GM21576 (cell line): ENCODE data around the gene PDE6G.
A peak's percentile ranks its signal among the peaks of the same experiment; 100 is the strongest.
"Not testable (repeated sequence)": the region's sequence is repeated elsewhere in the genome, so short reads cannot be mapped to it uniquely, and the experiment has no call there.

ENCODE experiments used
- ATAC-seq: cut with Tn5 transposase; IDR thresholded peaks from one replicate; pipeline ENCODE4 v1.9.1; 2021; ENCODE audit warnings: mild to moderate bottlenecking, moderate library complexity; ENCODE audit not compliant: unreplicated experiment

The PDE6G gene

DNA sequence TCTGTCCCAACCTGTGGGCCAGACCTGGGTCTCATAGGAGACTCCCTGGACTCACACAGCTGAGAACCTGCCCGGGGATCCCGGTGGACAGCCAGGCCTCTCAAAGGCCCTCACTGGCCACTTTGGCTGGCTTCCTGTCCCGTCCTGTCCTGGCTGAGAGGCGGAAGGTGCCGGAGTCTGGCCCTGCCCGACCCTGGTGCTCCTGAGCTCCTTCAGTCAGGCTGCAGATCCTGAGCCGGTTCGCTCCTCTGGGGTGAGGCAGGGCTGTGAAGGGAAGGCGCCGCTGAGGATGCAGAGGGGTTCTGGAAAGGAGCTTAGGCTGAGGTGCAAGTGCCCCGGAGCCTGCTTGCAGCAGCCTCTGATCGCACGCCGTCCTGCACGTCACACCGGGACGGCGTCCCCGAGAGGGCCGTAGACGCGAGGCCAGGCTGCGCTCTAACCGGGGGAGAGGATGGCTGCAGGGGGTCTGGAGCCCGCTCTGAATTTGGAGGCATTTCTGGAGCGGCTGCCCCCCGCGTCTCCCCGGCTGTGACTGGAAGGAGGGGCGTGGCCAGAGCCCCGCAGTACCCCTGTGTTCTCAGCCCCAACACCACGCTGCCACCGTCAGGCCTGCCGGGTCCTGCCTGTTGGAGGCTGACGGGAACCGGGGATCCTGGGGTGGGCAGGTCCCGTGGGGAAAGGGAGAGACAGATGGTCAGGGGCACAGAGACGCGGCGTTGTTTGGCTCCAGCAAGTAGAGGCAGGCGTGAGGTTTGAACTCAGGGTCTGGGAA lies 31.6 kb upstream of the PDE6G start:
- no peak for ATAC-seq

DNA sequence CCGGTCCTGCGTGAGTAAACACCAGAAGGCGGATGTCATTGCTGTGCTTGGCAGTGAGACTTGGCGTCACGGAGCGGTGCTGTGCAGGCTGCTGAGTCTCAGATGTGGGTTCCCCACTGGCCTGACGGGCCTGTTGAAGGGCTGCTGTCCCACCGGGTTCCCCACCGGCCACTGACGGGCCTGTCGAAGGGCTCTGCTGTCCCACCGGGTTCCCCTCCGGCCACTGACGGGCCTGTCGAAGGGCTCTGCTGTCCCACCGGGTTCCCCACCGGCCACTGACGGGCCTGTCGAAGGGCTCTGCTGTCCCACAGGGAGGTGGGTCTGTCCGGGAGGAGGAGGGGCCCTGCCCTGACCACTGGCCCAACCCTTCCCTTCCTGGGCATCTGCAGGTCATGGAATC lies 30.3 kb upstream of the PDE6G start:
- no peak for ATAC-seq

GRCh38 chr17:81685108-81685507 lies 28.8 kb upstream of the PDE6G start:
- ATAC-seq, result no peak

GRCh38 chr17:81684442-81684911 lies 28.1 kb upstream of the PDE6G start:
- ATAC-seq, result no peak

- ATAC-seq, result peak; percentile 90
These were observed 27.5 kb upstream of the PDE6G start, which contains the start of the genes ARL16 and HGS for GRCh38 chr17:81683584-81684441. ARL16 (minus strand) TSS chr17:81683797; CDS start chr17:81683753, 44 bp downstream. HGS (plus strand) TSS chr17:81684011; CDS start chr17:81684067, 56 bp downstream.

- ATAC-seq, result peak; percentile 9
These were observed 26.9 kb upstream of the PDE6G start for GRCh38 chr17:81683208-81683583.

- no peak for ATAC-seq
These were observed 26.3 kb upstream of the PDE6G start for GRCh38 chr17:81682565-81683207.

- no peak for ATAC-seq
These were observed 25.3 kb upstream of the PDE6G start for GRCh38 chr17:81681672-81682071.

GRCh38 chr17:81680150-81680549 lies 23.8 kb upstream of the PDE6G start:
- ATAC-seq, result no peak

- ATAC-seq, result no peak
These were observed 20.6 kb upstream of the PDE6G start for GRCh38 chr17:81676906-81677305.

DNA sequence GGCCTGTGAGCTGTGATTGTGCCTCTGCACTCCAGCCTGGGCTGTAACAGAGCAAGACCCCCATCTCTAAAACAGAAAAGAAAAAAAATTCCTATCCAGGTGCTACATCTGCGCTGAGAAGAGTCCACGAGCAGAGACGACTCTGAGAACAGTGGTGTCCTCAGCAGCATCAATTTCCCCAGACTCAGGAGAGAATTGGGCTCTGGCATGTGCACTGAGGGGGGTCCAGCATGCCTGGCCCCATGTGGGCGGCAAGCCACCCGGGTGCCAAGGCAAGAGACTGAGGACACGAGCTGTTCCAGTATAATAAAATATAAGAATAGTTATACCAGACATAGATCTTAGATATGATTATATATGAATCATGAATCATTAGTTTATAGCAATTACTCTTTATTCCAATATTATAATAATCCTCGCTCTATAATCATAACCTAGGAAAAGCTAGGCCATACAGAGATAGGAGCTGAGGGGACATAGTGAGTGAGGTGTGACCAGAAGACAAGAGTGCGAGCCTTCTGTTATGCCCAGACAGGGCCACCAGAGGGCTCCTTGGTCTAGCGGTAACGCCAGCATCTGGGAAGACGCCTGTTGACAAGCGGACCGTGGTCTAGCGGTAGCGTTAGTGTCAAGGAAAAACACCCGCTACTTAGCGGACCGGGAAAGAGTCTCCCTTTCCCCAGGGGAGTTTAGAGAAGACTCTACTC lies 19.3 kb upstream of the PDE6G start:
- not testable (repeated sequence) for ATAC-seq

- no peak for ATAC-seq
These were observed 17.4 kb upstream of the PDE6G start for GRCh38 chr17:81673561-81674258.

- no peak for ATAC-seq
These were observed 16.6 kb upstream of the PDE6G start for GRCh38 chr17:81672954-81673353.

DNA sequence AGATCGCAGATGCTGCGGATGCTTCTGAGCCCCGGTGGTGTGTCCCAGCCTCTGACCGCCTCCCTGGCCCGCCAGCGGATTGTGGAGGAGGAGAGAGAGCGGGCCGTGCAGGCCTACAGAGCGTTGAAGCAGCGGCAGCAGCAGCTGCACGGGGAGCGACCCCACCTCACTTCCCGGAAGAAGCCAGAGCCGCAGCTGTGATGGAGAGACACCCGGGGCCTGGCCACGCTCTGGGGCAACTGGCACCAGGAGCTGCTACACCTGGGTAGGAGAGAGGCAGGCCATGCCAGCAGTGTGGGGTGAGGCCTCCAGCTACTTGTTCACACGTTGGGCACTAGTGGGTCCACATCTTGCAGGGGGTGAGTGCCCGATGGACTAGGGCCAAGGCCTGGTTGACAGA lies 16.2 kb upstream of the PDE6G start:
- ATAC-seq, result no peak

- ATAC-seq, result no peak
These were observed 11.4 kb upstream of the PDE6G start for GRCh38 chr17:81667754-81668153.

DNA sequence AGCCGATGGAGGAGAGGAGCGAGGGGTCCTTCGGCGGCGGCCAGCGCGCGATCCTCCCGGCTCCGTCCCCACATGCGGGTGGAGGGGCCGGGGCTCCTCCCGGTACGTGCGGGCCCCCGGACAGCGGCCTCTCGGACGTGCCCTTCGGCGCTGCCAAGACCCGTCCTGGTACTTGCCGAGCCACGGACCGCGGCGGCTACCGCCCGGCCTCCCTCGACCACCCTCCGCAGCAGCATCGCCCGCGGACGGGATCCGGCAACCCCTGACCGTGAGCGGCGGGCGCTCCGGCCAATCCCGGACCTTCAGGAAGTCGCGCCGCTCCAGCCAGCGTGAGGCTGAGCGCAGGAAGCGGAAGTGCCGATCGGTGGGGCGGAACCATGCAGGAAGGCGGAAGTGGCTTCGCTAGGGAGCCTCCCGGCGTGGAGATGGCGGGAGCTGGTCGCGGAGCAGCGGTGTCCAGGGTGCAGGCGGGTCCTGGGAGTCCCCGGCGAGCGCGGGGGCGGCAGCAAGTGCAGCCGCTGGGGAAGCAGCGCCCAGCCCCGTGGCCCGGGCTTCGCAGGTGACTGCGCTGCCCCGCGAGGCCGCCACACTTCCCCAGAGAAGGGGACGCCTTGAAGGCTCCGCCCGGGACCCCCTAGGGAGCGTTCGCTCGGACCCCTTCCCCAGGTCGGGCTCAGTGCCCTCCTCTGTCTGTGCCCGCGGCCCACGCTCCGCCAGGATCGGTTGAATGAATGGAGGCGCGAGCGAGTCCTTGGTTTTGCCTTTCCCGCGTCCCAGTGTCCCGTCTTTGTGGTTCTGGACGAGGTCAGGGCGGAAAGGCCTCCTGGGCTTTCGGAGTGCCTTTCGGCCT lies 10.2 kb upstream of the PDE6G start, which contains the start of the genes CCDC137 and OXLD1:
TSS of gene CCDC137 (plus strand) at position 396 of the 850 bp plus-strand sequence. CDS start at position 426, 30 bp downstream.
TSS of gene OXLD1 (minus strand) at position 264 of the 850 bp plus-strand sequence. CDS start at position 236, 28 bp downstream.
- ATAC-seq, result peak; percentile 90

DNA sequence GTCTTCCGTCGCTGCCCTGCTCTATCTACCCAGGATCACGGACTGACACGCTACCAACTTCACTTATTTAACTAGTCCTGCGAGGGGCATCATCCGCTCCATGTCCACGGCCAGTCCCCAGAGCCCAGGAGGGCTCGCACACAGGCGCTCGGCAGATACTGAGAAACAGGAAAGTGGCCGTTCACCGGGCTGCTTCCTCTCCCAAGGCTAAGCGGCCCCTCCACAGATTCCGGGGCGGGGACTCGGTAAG lies 9.7 kb upstream of the PDE6G start:
- ATAC-seq, result peak; percentile 13

DNA sequence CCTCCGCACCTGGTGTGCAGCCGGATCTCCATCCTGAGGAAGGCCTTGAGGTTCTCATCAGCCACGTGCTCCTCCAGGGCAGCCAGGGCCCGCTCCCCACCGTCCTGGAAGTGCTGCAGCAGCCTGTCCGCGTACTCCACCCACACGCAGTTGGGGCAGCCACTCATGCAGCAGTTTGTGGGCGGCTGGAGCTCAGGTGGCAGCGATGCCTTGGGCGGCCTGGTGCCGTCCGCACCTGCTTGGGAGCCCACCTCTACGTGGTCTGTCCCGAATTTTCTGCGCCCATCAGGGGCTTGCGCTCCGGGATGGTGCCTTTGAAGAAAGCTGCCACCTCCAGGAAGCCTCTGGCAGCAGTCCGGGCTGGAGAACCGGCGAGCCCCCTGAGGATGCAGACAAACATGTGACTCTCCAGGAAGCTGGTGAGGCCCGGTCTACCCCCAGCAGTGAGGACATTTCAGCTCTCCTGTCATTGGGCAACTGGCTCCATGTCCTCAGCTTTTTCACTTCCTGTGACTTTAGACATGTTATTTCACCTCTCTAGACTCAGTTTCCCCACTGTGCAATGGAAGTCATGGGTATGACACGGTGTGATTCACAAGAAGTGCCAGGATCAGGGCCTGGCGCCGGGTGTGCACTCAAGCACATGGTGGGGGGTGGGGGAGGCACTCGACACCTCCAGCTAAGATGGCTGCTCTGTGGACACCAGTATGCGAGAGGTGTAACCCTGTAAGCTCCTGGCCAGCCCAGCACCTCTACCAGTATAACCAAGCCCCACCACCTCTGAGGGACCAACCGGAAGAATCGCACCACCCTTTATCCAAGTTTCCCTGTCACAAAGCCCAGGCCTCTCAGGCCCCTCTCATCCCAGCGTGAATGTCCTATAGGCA lies 9.1 kb upstream of the PDE6G start:
- peak; percentile 6 for ATAC-seq
